NB4 (cell line): ENCODE data around the gene SMIM1.

Experiments
- CTCF ChIP-seq: IDR thresholded peaks from one replicate; pipeline ENCODE4 v1.5.1; 2012; ENCODE audit warnings: low read depth, low read length
- POLR2A ChIP-seq: IDR thresholded peaks from 2 replicates; pipeline ENCODE4 v1.6.1; 2011; ENCODE audit warnings: mild to moderate bottlenecking; ENCODE audit not compliant: insufficient read length; ENCODE audit errors: extremely low read depth

DNA sequence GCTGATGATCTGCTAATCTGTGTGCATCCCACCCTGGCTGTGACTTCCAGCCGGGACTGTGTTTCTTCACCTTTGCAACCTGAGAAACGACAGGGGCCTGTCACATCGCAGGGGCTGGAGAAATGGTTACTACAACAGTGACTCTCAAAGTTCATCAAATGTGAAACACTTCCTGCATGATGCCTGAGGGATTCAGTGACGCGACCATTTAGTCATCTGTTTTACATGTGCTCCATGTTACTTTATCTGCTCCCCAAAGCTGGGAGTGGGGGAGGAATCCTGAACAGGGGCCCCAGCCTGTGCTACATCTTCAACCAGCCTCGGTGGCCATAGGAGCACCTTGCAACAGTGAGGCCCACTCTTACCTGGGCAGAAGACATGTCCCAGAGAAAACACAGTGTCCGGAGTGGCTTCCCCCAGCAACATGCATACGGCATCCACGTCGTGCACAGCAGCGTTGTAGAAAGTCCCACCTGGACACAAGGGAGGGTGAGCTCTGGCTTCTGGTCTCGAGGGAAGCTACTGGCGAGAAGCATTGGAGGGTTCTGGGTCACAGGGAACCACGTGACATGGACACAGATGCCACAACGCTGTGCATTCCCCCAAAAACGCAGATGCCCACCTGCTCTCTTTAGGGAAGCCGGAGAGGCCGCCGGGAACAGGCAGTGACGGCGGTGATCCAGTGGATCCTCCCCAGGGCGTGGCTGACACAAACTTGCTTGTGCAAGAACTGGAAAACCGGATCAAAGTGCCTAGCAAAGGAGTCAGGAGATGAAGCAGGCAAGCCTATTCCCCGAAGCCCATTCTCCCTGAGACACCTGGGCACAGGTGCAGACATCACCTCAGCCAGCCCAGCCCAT lies 29.9 kb upstream of the SMIM1 start:
- no peak for TF ChIP-seq CTCF
- TF ChIP-seq POLR2A, result no peak
